HFFc6 (cell line): ENCODE data around the gene ZDHHC1. TPM values are rescaled to one million over a fixed set of nuclear protein-coding genes. Genes with fewer than 3 reads are reported as not detected.

Experiments used
- DNase-seq: peaks from one replicate; pipeline ENCODE4 v3.0.0-alpha.2; 2018
- H3K27ac Mint-ChIP-seq: 2 replicates; pipeline ENCODE4 v1.8.0; 2020; ENCODE audit warnings: mild to moderate bottlenecking, mixed read lengths
- H3K27me3 Mint-ChIP-seq: 2 replicates; pipeline ENCODE4 v1.8.0; 2021; ENCODE audit warnings: mild to moderate bottlenecking, moderate library complexity, mixed read lengths; ENCODE audit not compliant: insufficient read depth
- H3K36me3 Mint-ChIP-seq: 2 replicates; pipeline ENCODE4 v1.8.0; 2021; ENCODE audit warnings: low read depth, mixed read lengths
- H3K4me1 Mint-ChIP-seq: 2 replicates; pipeline ENCODE4 v1.8.0; 2020; ENCODE audit warnings: low read depth, mixed read lengths
- H3K4me3 Mint-ChIP-seq: 2 replicates; pipeline ENCODE4 v1.8.0; 2020; ENCODE audit warnings: mild to moderate bottlenecking, moderate library complexity, mixed read lengths
- H3K9me3 Mint-ChIP-seq: 2 replicates; pipeline ENCODE4 v1.8.0; 2020; ENCODE audit warnings: mild to moderate bottlenecking, mixed read lengths
- CTCF ChIP-seq: fragments of 200-600 bp; sonication (generic); IDR thresholded peaks from 2 replicates; pipeline ENCODE4 v1.5.0; 2021; ENCODE audit warnings: antibody characterized with exemption, mild to moderate bottlenecking
- long read RNA-seq: library from polyadenylated mRNA; unstranded; transcript quantifications from one replicate; pipeline ENCODE4 v2.0.0, GENCODE V29; 2019
- total RNA-seq, 6 experiments: library from RNA; stranded (reverse); fragmentation: NEBNext Ultra II Directional; extraction: Animal tissue kit (Norgen Biotek cat#: 25700); gene quantifications; 2 replicates in 1 of 6; 3 replicates in 5 of 6; pipeline ENCODE4 v1.2.3, GENCODE V29; 2021

Gene ZDHHC1
- total RNA-seq, result 1 to 10 TPM; 2.1 to 5.4 (median 2.8) TPM
- long read RNA-seq, partial matches to known transcripts, result 1 of 2 reads
- long read RNA-seq, other reads (novel, unspliced or antisense), result 0 of 2 reads

- DNase-seq, result peak; percentile 33
- Mint-ChIP-seq H3K9me3 (no peaks in the 10 kb centered on the region), H3K36me3 (no peaks in the 10 kb centered on the region), H3K27me3 (peaks cover 8% of the 10 kb centered on the region), H3K27ac (peak within 1 kb of the TSS; percentile 80), H3K4me1 (peaks cover 33% of the 10 kb centered on the region), H3K4me3 (peak within 1 kb of the TSS; percentile 87)
- peak; percentile 80 for TF ChIP-seq CTCF
Observed at GRCh38 chr16:67415872-67416793, at the start of gene ZDHHC1. Gene ZDHHC1, minus strand, starts transcription at chr16:67416477. Its CDS starts 8,702 bp downstream, at chr16:67407775.

- H3K36me3 Mint-ChIP-seq, result no peaks in the 10 kb centered on the region
- H3K27ac Mint-ChIP-seq, result no peak overlapping the region
- H3K9me3 Mint-ChIP-seq, result no peaks in the 10 kb centered on the region
- no peak for DNase-seq
- H3K4me3 Mint-ChIP-seq, result no peak overlapping the region
- peaks cover 29% of the 10 kb centered on the region for H3K4me1 Mint-ChIP-seq
- TF ChIP-seq CTCF, result no peak
- H3K27me3 Mint-ChIP-seq, result no peaks in the 10 kb centered on the region; the same call in 1 of the 2 replicates
Observed at GRCh38 chr16:67464565-67464964, 48.3 kb upstream of the ZDHHC1 start.

GRCh38 chr16:67463691-67464090, 47.4 kb upstream of the ZDHHC1 start:
- Mint-ChIP-seq H3K27ac (no peak overlapping the region), H3K4me3 (no peak overlapping the region), H3K9me3 (no peaks in the 10 kb centered on the region), H3K4me1 (peaks cover 37% of the 10 kb centered on the region), H3K27me3 (no peaks in the 10 kb centered on the region; the same call in 1 of the 2 replicates), H3K36me3 (no peaks in the 10 kb centered on the region; the same call in 1 of the 2 replicates)
- no peak for DNase-seq
- TF ChIP-seq CTCF, result no peak

GRCh38 chr16:67463059-67463458, 46.8 kb upstream of the ZDHHC1 start:
- peak; percentile 24 for DNase-seq
- Mint-ChIP-seq H3K4me3 (no peak overlapping the region), H3K27me3 (no peaks in the 10 kb centered on the region; the same call in 1 of the 2 replicates), H3K4me1 (peaks cover 44% of the 10 kb centered on the region), H3K36me3 (no peaks in the 10 kb centered on the region; the same call in 1 of the 2 replicates), H3K9me3 (no peaks in the 10 kb centered on the region), H3K27ac (peak overlapping the region; percentile 63)
- no peak for TF ChIP-seq CTCF

- Mint-ChIP-seq H3K27me3 (no peaks in the 10 kb centered on the region), H3K9me3 (no peaks in the 10 kb centered on the region), H3K36me3 (no peaks in the 10 kb centered on the region; the same call in 1 of the 2 replicates), H3K27ac (0 out of 2 replicates have a peak overlapping the region, but pooled peaks have one; percentile 33), H3K4me3 (no peak overlapping the region), H3K4me1 (peaks cover 45% of the 10 kb centered on the region)
- no peak for DNase-seq
- TF ChIP-seq CTCF, result no peak
Observed at GRCh38 chr16:67462279-67462655, 46.0 kb upstream of the ZDHHC1 start.
